DND-41 (cell line): ENCODE data around the gene ITLN2.

Source experiments
- EZH2 ChIP-seq: IDR thresholded peaks from 3 replicates; pipeline ENCODE4 v1.6.1; 2012; ENCODE audit warnings: borderline replicate concordance, low read depth, mild to moderate bottlenecking, moderate library complexity, low read length, inconsistent platforms; ENCODE audit not compliant: severe bottlenecking
- TF ChIP-seq, protein P1 (sequence below): IDR thresholded peaks from 2 replicates; pipeline ENCODE4 v1.5.1; 2012; ENCODE audit warnings: borderline replicate concordance, low read length, moderate library complexity, mild to moderate bottlenecking; ENCODE audit not compliant: poor library complexity, severe bottlenecking; ENCODE audit errors: extremely low read depth

GRCh38 chr1:160978510-160978927 is 23.9 kb upstream of the ITLN2 start:
- TF ChIP-seq, protein P1, sequence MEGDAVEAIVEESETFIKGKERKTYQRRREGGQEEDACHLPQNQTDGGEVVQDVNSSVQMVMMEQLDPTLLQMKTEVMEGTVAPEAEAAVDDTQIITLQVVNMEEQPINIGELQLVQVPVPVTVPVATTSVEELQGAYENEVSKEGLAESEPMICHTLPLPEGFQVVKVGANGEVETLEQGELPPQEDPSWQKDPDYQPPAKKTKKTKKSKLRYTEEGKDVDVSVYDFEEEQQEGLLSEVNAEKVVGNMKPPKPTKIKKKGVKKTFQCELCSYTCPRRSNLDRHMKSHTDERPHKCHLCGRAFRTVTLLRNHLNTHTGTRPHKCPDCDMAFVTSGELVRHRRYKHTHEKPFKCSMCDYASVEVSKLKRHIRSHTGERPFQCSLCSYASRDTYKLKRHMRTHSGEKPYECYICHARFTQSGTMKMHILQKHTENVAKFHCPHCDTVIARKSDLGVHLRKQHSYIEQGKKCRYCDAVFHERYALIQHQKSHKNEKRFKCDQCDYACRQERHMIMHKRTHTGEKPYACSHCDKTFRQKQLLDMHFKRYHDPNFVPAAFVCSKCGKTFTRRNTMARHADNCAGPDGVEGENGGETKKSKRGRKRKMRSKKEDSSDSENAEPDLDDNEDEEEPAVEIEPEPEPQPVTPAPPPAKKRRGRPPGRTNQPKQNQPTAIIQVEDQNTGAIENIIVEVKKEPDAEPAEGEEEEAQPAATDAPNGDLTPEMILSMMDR, result no peak
- no peak for TF ChIP-seq EZH2
